GM12892 (cell line): Measurements from ENCODE around the gene PRB2.

Source experiments
- DNase-seq: peaks from one replicate; pipeline ENCODE4 v3.0.0; 2011; ENCODE audit not compliant: insufficient read length
- FAIRE-seq: peaks from 2 replicates; lab custom pipeline; 2011; peaks lifted over from hg19 to GRCh38; lab: Jason Lieb, UNC
- POLR2A ChIP-seq: IDR thresholded peaks from 2 replicates; pipeline ENCODE4 v1.6.1; 2011; ENCODE audit warnings: low read depth, low read length, control low read depth
- POLR2AphosphoS5 ChIP-seq: IDR thresholded peaks from 2 replicates; pipeline ENCODE4 v1.6.1; 2011; ENCODE audit warnings: low read depth, low read length, control low read depth
- TAF1 ChIP-seq: IDR thresholded peaks from 2 replicates; pipeline ENCODE4 v1.6.1; 2011; ENCODE audit warnings: low read depth, mild to moderate bottlenecking, control low read depth, low read length, borderline replicate concordance

PRB2 gene

GRCh38 chr12:11347810-11348209 is 47.6 kb downstream of the PRB2 start:
- TF ChIP-seq TAF1 (no peak), POLR2AphosphoS5 (no peak), POLR2A (no peak)
- DNase-seq (no peak), FAIRE-seq (no peak)

- TF ChIP-seq POLR2AphosphoS5 (no peak), POLR2A (no peak), TAF1 (no peak)
- DNase-seq, result no peak
- FAIRE-seq, result no peak
Measured at GRCh38 chr12:11344500-11344899, 50.9 kb downstream of the PRB2 start.
